ENCODE measurements around the gene SRL. TPM values are rescaled to one million over a fixed set of nuclear protein-coding genes. Genes with fewer than 3 reads are reported as not detected.

SRL gene
- not detected in 2 replicates for total RNA-seq (2014; rRNA removed; shearing (Covaris generic))
- not detected in 2 replicates for polyA plus RNA-seq (2016; fragmentation: Nextera tagmentation; extraction: Ambion mirVana)
- long read RNA-seq, result 0 reads

DNA sequence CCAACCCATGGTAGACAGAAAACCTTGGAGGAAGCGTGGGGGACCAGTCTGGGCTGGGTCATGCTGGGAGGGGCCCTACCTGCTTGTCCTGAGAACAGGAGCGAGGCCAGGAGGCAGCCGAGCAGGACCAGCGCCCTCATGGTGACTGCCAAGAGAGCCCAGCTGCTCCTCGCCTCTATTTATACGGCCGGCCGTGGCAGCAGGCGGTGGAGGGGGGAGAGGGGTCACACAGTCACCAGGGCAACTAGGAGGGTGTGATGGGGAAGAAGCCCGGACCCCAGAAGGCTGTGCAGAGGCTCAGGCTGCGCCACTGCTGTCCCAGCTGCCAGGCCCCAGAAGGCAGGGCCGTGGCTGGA is at the start of gene SRL:
Gene SRL (minus strand): TSS at position 153 of the 356 bp plus-strand sequence. CDS start 13 bp downstream, at position 140.
- Mint-ChIP-seq H3K4me1 (peaks cover 16% of the 10 kb centered on the region), H3K36me3 (ENCODE audit: low read depth) (peaks cover 12% of the 10 kb centered on the region), H3K27ac (no peak within 1 kb of the TSS), H3K4me3 (no peak within 1 kb of the TSS), H3K9me3 (peaks cover 15% of the 10 kb centered on the region), H3K27me3 (ENCODE audit: insufficient read depth, low read depth, poor library complexity) (peaks cover 13% of the 10 kb centered on the region)
- Histone ChIP-seq H3F3A (replicated peaks; ENCODE audit: low read depth) (no peaks in the 10 kb centered on the region; the same call in 1 of the 2 replicates), H3K79me2 (replicated peaks; ENCODE audit: insufficient read depth) (no peaks in the 10 kb centered on the region), H3K4me2 (0 out of 2 replicates have a peak within 1 kb of the TSS, but pooled peaks have one; percentile 26), H3K27me3 (ENCODE audit: insufficient read depth) (no peaks in the 10 kb centered on the region), H4K20me1 (replicated peaks; ENCODE audit: insufficient read depth) (no peaks in the 10 kb centered on the region), H3K36me3 (ENCODE audit: insufficient read depth) (no peaks in the 10 kb centered on the region), H3K4me1 (ENCODE audit: insufficient read depth) (no peaks in the 10 kb centered on the region), H3K9me2 (ENCODE audit: insufficient read depth) (no peaks in the 10 kb centered on the region), H3K4me3 (no peak within 1 kb of the TSS), H2AFZ (peak within 1 kb of the TSS; percentile 88), H3K27ac (ENCODE audit: low read depth) (no peak within 1 kb of the TSS)
- TF ChIP-seq ZNF114 (CRISPR knock-in tag; IDR thresholded peaks at IDR 0.05) (no peak), ZNF331 (CRISPR knock-in tag; IDR thresholded peaks at IDR 0.05; ENCODE audit: low read depth) (no peak), NANOG (IDR thresholded peaks at IDR 0.05; ENCODE audit: borderline replicate concordance) (no peak), EZH2 (IDR thresholded peaks at IDR 0.05; ENCODE audit: low read depth, unreplicated experiment) (no peak), JUNB (IDR thresholded peaks at IDR 0.05; ENCODE audit: unreplicated experiment) (no peak), POLR2AphosphoS5 (IDR thresholded peaks at IDR 0.05; ENCODE audit: low read depth) (no peak), EZH2phosphoT487 (IDR thresholded peaks at IDR 0.05; ENCODE audit: unreplicated experiment) (no peak), STAT1 (IDR thresholded peaks at IDR 0.05; ENCODE audit: unreplicated experiment) (no peak), CREB1 (CRISPR knock-in tag; IDR thresholded peaks at IDR 0.05; ENCODE audit: low read depth) (no peak)
- TF ChIP-seq, protein P1, sequence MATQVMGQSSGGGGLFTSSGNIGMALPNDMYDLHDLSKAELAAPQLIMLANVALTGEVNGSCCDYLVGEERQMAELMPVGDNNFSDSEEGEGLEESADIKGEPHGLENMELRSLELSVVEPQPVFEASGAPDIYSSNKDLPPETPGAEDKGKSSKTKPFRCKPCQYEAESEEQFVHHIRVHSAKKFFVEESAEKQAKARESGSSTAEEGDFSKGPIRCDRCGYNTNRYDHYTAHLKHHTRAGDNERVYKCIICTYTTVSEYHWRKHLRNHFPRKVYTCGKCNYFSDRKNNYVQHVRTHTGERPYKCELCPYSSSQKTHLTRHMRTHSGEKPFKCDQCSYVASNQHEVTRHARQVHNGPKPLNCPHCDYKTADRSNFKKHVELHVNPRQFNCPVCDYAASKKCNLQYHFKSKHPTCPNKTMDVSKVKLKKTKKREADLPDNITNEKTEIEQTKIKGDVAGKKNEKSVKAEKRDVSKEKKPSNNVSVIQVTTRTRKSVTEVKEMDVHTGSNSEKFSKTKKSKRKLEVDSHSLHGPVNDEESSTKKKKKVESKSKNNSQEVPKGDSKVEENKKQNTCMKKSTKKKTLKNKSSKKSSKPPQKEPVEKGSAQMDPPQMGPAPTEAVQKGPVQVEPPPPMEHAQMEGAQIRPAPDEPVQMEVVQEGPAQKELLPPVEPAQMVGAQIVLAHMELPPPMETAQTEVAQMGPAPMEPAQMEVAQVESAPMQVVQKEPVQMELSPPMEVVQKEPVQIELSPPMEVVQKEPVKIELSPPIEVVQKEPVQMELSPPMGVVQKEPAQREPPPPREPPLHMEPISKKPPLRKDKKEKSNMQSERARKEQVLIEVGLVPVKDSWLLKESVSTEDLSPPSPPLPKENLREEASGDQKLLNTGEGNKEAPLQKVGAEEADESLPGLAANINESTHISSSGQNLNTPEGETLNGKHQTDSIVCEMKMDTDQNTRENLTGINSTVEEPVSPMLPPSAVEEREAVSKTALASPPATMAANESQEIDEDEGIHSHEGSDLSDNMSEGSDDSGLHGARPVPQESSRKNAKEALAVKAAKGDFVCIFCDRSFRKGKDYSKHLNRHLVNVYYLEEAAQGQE (IDR thresholded peaks at IDR 0.05; ENCODE audit: unreplicated experiment), result no peak
- TF ChIP-seq, protein P2, sequence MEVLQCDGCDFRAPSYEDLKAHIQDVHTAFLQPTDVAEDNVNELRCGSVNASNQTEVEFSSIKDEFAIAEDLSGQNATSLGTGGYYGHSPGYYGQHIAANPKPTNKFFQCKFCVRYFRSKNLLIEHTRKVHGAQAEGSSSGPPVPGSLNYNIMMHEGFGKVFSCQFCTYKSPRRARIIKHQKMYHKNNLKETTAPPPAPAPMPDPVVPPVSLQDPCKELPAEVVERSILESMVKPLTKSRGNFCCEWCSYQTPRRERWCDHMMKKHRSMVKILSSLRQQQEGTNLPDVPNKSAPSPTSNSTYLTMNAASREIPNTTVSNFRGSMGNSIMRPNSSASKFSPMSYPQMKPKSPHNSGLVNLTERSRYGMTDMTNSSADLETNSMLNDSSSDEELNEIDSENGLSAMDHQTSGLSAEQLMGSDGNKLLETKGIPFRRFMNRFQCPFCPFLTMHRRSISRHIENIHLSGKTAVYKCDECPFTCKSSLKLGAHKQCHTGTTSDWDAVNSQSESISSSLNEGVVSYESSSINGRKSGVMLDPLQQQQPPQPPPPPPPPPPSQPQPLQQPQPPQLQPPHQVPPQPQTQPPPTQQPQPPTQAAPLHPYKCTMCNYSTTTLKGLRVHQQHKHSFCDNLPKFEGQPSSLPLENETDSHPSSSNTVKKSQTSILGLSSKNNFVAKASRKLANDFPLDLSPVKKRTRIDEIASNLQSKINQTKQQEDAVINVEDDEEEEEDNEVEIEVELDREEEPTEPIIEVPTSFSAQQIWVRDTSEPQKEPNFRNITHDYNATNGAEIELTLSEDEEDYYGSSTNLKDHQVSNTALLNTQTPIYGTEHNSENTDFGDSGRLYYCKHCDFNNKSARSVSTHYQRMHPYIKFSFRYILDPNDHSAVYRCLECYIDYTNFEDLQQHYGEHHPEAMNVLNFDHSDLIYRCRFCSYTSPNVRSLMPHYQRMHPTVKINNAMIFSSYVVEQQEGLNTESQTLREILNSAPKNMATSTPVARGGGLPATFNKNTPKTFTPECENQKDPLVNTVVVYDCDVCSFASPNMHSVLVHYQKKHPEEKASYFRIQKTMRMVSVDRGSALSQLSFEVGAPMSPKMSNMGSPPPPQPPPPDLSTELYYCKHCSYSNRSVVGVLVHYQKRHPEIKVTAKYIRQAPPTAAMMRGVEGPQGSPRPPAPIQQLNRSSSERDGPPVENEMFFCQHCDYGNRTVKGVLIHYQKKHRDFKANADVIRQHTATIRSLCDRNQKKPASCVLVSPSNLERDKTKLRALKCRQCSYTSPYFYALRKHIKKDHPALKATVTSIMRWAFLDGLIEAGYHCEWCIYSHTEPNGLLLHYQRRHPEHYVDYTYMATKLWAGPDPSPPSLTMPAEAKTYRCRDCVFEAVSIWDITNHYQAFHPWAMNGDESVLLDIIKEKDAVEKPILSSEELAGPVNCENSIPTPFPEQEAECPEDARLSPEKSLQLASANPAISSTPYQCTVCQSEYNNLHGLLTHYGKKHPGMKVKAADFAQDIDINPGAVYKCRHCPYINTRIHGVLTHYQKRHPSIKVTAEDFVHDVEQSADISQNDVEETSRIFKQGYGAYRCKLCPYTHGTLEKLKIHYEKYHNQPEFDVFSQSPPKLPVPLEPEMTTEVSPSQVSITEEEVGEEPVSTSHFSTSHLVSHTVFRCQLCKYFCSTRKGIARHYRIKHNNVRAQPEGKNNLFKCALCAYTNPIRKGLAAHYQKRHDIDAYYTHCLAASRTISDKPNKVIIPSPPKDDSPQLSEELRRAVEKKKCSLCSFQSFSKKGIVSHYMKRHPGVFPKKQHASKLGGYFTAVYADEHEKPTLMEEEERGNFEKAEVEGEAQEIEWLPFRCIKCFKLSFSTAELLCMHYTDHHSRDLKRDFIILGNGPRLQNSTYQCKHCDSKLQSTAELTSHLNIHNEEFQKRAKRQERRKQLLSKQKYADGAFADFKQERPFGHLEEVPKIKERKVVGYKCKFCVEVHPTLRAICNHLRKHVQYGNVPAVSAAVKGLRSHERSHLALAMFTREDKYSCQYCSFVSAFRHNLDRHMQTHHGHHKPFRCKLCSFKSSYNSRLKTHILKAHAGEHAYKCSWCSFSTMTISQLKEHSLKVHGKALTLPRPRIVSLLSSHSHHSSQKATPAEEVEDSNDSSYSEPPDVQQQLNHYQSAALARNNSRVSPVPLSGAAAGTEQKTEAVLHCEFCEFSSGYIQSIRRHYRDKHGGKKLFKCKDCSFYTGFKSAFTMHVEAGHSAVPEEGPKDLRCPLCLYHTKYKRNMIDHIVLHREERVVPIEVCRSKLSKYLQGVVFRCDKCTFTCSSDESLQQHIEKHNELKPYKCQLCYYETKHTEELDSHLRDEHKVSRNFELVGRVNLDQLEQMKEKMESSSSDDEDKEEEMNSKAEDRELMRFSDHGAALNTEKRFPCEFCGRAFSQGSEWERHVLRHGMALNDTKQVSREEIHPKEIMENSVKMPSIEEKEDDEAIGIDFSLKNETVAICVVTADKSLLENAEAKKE (CRISPR knock-in tag; IDR thresholded peaks at IDR 0.05), result no peak
- TF ChIP-seq, protein P3, sequence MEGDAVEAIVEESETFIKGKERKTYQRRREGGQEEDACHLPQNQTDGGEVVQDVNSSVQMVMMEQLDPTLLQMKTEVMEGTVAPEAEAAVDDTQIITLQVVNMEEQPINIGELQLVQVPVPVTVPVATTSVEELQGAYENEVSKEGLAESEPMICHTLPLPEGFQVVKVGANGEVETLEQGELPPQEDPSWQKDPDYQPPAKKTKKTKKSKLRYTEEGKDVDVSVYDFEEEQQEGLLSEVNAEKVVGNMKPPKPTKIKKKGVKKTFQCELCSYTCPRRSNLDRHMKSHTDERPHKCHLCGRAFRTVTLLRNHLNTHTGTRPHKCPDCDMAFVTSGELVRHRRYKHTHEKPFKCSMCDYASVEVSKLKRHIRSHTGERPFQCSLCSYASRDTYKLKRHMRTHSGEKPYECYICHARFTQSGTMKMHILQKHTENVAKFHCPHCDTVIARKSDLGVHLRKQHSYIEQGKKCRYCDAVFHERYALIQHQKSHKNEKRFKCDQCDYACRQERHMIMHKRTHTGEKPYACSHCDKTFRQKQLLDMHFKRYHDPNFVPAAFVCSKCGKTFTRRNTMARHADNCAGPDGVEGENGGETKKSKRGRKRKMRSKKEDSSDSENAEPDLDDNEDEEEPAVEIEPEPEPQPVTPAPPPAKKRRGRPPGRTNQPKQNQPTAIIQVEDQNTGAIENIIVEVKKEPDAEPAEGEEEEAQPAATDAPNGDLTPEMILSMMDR (conservative IDR thresholded peaks at IDR 0.05; ENCODE audit: low read depth in 2 of 2), result no peak
- TF ChIP-seq, protein P4, sequence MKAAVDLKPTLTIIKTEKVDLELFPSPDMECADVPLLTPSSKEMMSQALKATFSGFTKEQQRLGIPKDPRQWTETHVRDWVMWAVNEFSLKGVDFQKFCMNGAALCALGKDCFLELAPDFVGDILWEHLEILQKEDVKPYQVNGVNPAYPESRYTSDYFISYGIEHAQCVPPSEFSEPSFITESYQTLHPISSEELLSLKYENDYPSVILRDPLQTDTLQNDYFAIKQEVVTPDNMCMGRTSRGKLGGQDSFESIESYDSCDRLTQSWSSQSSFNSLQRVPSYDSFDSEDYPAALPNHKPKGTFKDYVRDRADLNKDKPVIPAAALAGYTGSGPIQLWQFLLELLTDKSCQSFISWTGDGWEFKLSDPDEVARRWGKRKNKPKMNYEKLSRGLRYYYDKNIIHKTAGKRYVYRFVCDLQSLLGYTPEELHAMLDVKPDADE (IDR thresholded peaks at IDR 0.05), result no peak
- DNase-seq (ENCODE audit: low spot score) (no peak), ATAC-seq (no peak)

Measured in GM23338 (cell line).